Stomach smooth muscle (tissue), 2 donors: ENCODE results near the gene CHDH.

ENCODE experiments used
- H3K27ac ChIP-seq: one replicate; pipeline ENCODE4 v1.7.0; 2013; ENCODE audit warnings: mild to moderate bottlenecking, low read length, inconsistent platforms
- H3K27me3 ChIP-seq, 2 donors: one replicate each; pipeline ENCODE4 v1.7.0; 2013; ENCODE audit warnings: low read length in 2 of 2; ENCODE audit not compliant: insufficient read depth in 2 of 2, control insufficient read depth in 1 of 2
- H3K36me3 ChIP-seq, 2 donors: one replicate each; pipeline ENCODE4 v1.7.0; 2013; ENCODE audit warnings: low read length in 2 of 2; ENCODE audit not compliant: control insufficient read depth in 2 of 2, insufficient read depth in 2 of 2
- H3K4me1 ChIP-seq: one replicate; pipeline ENCODE4 v1.7.0; 2013; ENCODE audit warnings: low read length; ENCODE audit not compliant: control insufficient read depth, insufficient read depth
- H3K4me3 ChIP-seq, 2 donors: one replicate each; pipeline ENCODE4 v1.7.0; 2013; ENCODE audit warnings: low read length in 2 of 2
- H3K9ac ChIP-seq, 2 donors: one replicate each; pipeline ENCODE4 v1.7.0; 2013; ENCODE audit warnings: low read length in 2 of 2, mild to moderate bottlenecking in 1 of 2
- H3K9me3 ChIP-seq, 2 donors: one replicate each; pipeline ENCODE4 v1.7.0; 2013; ENCODE audit warnings: low read length in 2 of 2; ENCODE audit not compliant: control insufficient read depth in 2 of 2
- donor health status: healthy.
- donor health status: Pancreatic carcinoma.

CHDH gene, protein sequence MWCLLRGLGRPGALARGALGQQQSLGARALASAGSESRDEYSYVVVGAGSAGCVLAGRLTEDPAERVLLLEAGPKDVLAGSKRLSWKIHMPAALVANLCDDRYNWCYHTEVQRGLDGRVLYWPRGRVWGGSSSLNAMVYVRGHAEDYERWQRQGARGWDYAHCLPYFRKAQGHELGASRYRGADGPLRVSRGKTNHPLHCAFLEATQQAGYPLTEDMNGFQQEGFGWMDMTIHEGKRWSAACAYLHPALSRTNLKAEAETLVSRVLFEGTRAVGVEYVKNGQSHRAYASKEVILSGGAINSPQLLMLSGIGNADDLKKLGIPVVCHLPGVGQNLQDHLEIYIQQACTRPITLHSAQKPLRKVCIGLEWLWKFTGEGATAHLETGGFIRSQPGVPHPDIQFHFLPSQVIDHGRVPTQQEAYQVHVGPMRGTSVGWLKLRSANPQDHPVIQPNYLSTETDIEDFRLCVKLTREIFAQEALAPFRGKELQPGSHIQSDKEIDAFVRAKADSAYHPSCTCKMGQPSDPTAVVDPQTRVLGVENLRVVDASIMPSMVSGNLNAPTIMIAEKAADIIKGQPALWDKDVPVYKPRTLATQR

DNA sequence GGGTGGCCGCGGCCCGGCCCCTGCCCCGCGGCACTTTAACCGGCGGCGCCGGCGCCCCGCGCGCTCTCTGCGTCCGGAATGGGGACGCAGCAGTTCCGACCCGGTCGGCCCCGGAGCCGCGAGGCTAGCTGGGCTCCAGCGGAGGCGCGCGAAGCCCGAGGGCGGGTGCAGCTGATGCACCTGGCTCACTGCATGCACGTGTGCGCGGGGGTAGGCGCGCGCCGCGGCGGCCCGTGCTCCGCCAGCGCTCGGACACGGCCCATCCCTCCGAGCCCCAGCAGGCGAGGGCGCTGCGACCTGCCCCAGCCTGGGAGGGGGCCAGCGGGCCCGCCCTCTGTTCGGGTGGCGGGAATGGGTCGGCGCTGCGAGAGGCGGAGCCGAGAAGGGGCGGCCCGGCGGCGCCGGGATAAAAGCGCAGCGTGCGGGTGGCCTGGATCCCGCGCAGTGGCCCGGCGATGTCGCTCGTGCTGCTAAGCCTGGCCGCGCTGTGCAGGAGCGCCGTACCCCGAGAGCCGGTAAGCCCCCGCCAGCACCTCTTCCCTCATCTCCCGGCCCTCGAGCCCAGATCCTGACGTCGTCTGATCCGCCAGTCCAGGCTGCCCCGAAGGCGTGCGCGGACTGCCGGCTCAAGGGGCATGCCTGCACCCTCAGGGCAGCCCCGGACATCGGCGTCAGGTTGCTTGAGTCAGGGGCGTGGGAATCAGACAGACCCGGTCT, at the start of gene CHDH, which contains the start of gene IL17RB:
TSS of gene CHDH (minus strand) at position 286 of the 717 bp plus-strand sequence. CDS start 22,411 bp downstream, outside the sequence.
TSS of gene IL17RB (plus strand) at position 435 of the 717 bp plus-strand sequence. CDS start at position 456, 21 bp downstream.
- Histone ChIP-seq H3K4me1 (peaks cover 11% of the 10 kb centered on the region), H3K27me3 (peaks cover 0 to 13% of the 10 kb centered on the region in 2 donors), H3K9me3 (no peaks in the 10 kb centered on the region), H3K36me3 (no peaks in the 10 kb centered on the region), H3K27ac (no peak within 1 kb of the TSS), H3K4me3 (peak within 1 kb of the TSS; percentile 67 to 81), H3K9ac (peak within 1 kb of the TSS; percentile 44 to 71)

DNA sequence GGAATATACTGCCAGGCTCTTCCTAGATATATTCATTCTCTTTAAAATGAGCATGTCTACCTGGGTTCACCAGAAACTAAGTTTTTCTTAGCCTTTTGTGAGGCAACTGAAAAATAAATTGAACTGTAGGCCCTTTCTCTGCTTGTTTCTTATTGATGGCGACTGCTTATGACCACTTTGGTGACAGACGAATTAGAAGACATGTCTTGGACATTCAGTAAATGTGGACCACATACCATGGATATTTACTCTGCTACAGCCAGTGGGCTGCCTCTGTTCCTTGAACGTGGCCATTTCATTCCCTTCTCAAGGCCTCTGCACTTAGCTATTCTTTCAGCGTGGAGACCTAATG, 46.0 kb upstream of the CHDH start:
- peak overlapping the region; percentile 53 to 77 for H3K9ac ChIP-seq
- H3K9me3 ChIP-seq, result no peaks in the 10 kb centered on the region
- no peaks in the 10 kb centered on the region for H3K36me3 ChIP-seq
- peak overlapping the region; percentile 90 for H3K27ac ChIP-seq
- H3K4me3 ChIP-seq, result peak overlapping the region; percentile 80 to 89
- no peaks in the 10 kb centered on the region for H3K27me3 ChIP-seq
- peaks cover 12% of the 10 kb centered on the region for H3K4me1 ChIP-seq

DNA sequence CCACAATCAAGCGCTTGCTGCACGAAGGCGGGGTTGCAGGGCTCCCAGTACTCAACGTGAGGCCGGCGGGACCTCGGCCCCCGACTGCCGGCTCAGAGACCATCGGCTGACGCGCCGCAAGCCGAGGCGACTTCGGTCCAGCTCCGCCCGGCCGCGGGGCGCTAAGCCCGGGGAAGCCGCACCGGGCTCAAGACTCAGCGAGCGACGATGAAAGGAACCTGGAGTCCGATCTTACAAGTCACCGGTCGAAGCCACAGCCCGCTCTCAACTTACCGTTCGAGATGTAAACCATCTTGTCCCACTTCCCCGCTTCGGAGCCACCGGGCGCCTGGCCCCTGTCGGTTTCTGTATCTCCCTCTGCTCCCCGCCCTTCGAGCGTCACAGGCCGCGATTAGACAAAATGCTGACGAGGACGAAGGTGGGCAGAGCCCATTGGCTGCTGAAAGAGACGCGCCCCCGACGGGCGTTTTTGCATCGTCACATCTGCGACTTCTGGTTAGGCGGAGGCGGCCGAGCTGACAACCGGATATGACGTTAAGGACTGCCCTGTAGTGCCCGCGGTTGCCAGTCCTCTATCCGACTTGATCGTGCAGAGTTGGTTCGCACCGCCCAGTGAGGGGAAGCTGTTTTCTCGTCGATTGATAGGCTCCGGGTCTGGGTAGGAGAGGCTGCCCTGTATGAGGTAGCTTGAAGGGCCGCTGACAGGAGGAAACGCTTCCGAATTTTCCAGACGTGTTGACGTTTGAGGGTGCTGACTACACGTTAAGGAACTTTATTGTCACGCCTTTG, 45.5 kb upstream of the CHDH start, which contains the start of gene SELENOK:
TSS of gene SELENOK (minus strand) at position 363 of the 789 bp plus-strand sequence.
- peak within 1 kb of the TSS; percentile 90 for H3K27ac ChIP-seq
- H3K9me3 ChIP-seq, result no peaks in the 10 kb centered on the region
- H3K27me3 ChIP-seq, result no peaks in the 10 kb centered on the region
- peaks cover 12% of the 10 kb centered on the region for H3K4me1 ChIP-seq
- H3K9ac ChIP-seq, result peak within 1 kb of the TSS; percentile 91
- peaks cover 0 to 4% of the 10 kb centered on the region in 2 donors for H3K36me3 ChIP-seq
- H3K4me3 ChIP-seq, result peak within 1 kb of the TSS; percentile 80 to 89

DNA sequence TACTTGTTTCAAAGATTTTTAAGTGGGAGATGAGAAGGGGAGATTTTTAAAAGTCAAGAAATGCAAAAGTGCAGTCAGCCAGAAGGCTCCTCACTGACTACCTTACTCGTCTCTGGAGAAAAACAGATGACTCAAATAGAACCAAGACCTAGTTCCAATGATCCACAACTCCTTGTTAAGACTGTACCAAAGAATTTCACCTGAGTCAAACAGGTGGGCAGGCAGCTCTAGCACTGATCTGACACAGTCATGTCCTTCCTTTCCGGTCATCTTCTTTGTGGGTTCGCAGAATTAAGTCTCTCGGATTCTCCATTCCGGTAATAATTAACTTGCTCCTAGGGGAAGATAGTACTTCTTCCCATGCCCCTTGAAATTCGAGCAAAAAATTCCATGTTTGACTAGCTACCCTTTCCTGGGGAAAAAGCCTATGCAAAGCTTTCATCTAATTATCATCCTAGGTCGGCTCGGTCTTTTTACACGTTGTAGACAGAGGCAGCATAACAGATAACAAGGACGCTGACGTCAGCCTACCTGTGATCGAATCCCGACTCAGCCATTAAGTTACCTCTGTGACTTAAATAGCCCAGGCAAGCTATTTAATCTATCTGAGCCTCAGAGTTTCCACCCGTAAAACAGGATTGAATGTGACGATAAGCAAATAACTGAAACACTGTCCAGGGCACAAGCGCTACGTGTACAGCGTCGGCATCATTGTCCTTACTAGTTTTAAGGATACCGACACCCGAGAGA, 44.7 kb upstream of the CHDH start:
- peaks cover 2 to 4% of the 10 kb centered on the region in 2 donors for H3K36me3 ChIP-seq
- H3K9me3 ChIP-seq, result no peaks in the 10 kb centered on the region
- peak overlapping the region; percentile 90 for H3K27ac ChIP-seq
- H3K4me3 ChIP-seq, result peak overlapping the region; percentile 80 to 89
- H3K4me1 ChIP-seq, result peaks cover 12% of the 10 kb centered on the region
- H3K9ac ChIP-seq, result peak overlapping the region; percentile 91
- no peaks in the 10 kb centered on the region for H3K27me3 ChIP-seq

DNA sequence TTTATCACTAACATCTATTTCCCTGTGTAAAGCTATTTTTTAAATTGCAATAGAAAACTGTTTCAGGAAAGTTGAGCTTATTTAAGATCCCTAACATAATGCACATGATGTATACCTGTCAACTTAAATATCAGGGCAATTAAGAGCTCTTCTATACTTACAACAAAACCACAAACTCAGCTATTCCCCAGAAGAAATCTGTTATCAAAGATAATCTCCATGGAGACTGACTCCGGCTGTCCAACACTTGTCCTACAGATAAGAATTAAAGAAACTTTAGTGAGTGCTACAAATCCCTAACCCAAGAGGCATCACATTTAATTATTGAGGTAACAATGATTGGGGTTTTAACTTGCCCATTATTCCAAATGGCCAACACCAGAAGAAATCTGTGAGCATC, 42.0 kb upstream of the CHDH start:
- Histone ChIP-seq H3K4me3 (no peak overlapping the region), H3K9me3 (no peaks in the 10 kb centered on the region), H3K27me3 (no peaks in the 10 kb centered on the region), H3K36me3 (peaks cover 13 to 18% of the 10 kb centered on the region in 2 donors), H3K4me1 (peaks cover 12% of the 10 kb centered on the region), H3K27ac (no peak overlapping the region), H3K9ac (no peak overlapping the region)

GRCh38 chr3:53887446-53887845, 41.2 kb upstream of the CHDH start:
- H3K9me3 ChIP-seq, result no peaks in the 10 kb centered on the region
- no peak overlapping the region for H3K27ac ChIP-seq
- H3K27me3 ChIP-seq, result no peaks in the 10 kb centered on the region
- H3K4me1 ChIP-seq, result peaks cover 11% of the 10 kb centered on the region
- H3K9ac ChIP-seq, result no peak overlapping the region
- peaks cover 13 to 18% of the 10 kb centered on the region in 2 donors for H3K36me3 ChIP-seq
- H3K4me3 ChIP-seq, result no peak overlapping the region

DNA sequence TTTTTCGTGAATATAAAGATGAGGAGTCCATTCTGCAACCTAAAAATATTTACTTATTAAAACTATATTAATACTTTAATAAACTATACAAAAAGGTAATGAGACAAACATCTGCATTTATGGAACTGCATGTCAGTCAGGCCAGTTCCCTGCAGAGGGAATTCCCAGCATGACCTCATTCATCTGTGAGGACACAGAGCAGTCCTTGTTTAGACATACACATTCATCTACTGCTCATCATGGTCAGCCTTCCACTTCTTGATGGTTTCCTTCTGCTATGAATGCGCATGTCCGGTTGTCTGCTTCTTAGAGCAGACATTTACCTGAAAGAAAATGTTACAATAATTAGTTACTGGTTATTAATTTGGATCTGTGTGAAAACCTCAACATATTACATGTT, 39.0 kb upstream of the CHDH start:
- Histone ChIP-seq H3K27ac (no peak overlapping the region), H3K36me3 (peaks cover 13 to 18% of the 10 kb centered on the region in 2 donors), H3K9me3 (no peaks in the 10 kb centered on the region), H3K27me3 (no peaks in the 10 kb centered on the region), H3K4me1 (peaks cover 8% of the 10 kb centered on the region), H3K4me3 (no peak overlapping the region), H3K9ac (no peak overlapping the region)

- no peaks in the 10 kb centered on the region for H3K9me3 ChIP-seq
- peaks cover 16 to 19% of the 10 kb centered on the region in 2 donors for H3K36me3 ChIP-seq
- peaks cover 8% of the 10 kb centered on the region for H3K4me1 ChIP-seq
- no peak overlapping the region for H3K4me3 ChIP-seq
- no peak overlapping the region for H3K27ac ChIP-seq
- no peak overlapping the region for H3K9ac ChIP-seq
- no peaks in the 10 kb centered on the region for H3K27me3 ChIP-seq
These were observed 38.4 kb upstream of the CHDH start for GRCh38 chr3:53884623-53885022.

DNA sequence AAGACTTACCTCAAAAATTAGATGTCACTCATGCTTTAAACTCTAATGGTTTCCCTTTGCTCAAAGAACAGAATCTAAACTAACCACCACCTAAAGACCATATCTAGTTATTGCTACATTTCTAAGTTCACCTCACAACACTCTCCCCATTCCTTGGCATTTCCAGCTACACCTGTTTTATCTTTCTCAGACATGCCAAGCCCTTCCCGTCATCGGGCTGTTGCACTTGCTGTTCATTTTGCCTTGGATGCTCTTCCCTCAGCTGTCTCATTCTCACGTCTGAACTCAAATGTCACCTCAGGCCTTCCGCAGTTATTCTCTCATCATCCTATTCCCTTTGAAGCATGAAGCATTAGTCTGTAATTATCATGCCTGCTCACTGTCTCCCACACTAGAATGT, 36.8 kb upstream of the CHDH start:
- H3K36me3 ChIP-seq, result peaks cover 22% of the 10 kb centered on the region in 2 donors
- H3K27ac ChIP-seq, result no peak overlapping the region
- H3K4me3 ChIP-seq, result no peak overlapping the region

More for the DNA sequence above, 36.8 kb upstream of the CHDH start:
- Histone ChIP-seq H3K27me3 (no peaks in the 10 kb centered on the region), H3K9ac (no peak overlapping the region), H3K4me1 (peaks cover 8% of the 10 kb centered on the region), H3K9me3 (no peaks in the 10 kb centered on the region)
